H9 (cell line): ENCODE measurements around the gene ADAT3. TPM values are rescaled to one million over a fixed set of nuclear protein-coding genes. Genes with fewer than 3 reads are reported as not detected.

Experiments
- DNase-seq: peaks from one replicate; pipeline ENCODE4 v3.0.0-alpha.2; 2017
- H2AFZ ChIP-seq: one replicate; pipeline ENCODE4 v1.6.1; 2013; ENCODE audit warnings: mild to moderate bottlenecking, low read length, control low read depth, moderate library complexity
- H2AK5ac ChIP-seq: 2 replicates; pipeline ENCODE4 v1.6.1; 2013; ENCODE audit warnings: low read length, control low read depth, mixed read lengths; ENCODE audit not compliant: insufficient read length
- H2BK120ac ChIP-seq: one replicate; pipeline ENCODE4 v1.6.1; 2013; ENCODE audit warnings: low read depth, mild to moderate bottlenecking, low read length, control low read depth, inconsistent platforms; ENCODE audit not compliant: poor library complexity, severe bottlenecking
- H2BK12ac ChIP-seq: 2 replicates; pipeline ENCODE4 v1.6.1; 2013; ENCODE audit warnings: low read length, control low read depth, mixed read lengths, low read depth; ENCODE audit not compliant: insufficient read length
- H2BK15ac ChIP-seq: 2 replicates; pipeline ENCODE4 v1.6.1; 2013; ENCODE audit warnings: low read depth, low read length, control low read depth
- H2BK20ac ChIP-seq: one replicate; pipeline ENCODE4 v1.6.1; 2013; ENCODE audit warnings: low read depth, mild to moderate bottlenecking, low read length, control low read depth, inconsistent platforms; ENCODE audit not compliant: poor library complexity, severe bottlenecking
- H2BK5ac ChIP-seq: 2 replicates; pipeline ENCODE4 v1.6.1; 2013; ENCODE audit warnings: low read length, control low read depth, mixed read lengths; ENCODE audit not compliant: insufficient read length
- H3K14ac ChIP-seq: 2 replicates; pipeline ENCODE4 v1.6.1; 2013; ENCODE audit warnings: low read length, control low read depth; ENCODE audit not compliant: insufficient read depth
- H3K18ac ChIP-seq: 2 replicates; pipeline ENCODE4 v1.6.1; 2013; ENCODE audit warnings: low read depth, mild to moderate bottlenecking, mixed read lengths, low read length, control low read depth; ENCODE audit not compliant: insufficient read length
- H3K23ac ChIP-seq: 2 replicates; pipeline ENCODE4 v1.6.1; 2013; ENCODE audit warnings: low read length, control low read depth, mixed read lengths, low read depth; ENCODE audit not compliant: insufficient read length
- H3K23me2 ChIP-seq: 2 replicates; pipeline ENCODE4 v1.6.1; 2013; ENCODE audit warnings: low read depth, mild to moderate bottlenecking, mixed read lengths, low read length, control low read depth; ENCODE audit not compliant: insufficient read length, poor library complexity, severe bottlenecking
- H3K27ac ChIP-seq: 2 replicates; pipeline ENCODE4 v1.5.1; 2013; ENCODE audit warnings: low read length, control low read depth, mixed read lengths, low read depth; ENCODE audit not compliant: insufficient read length
- H3K27me3 ChIP-seq: 2 replicates; pipeline ENCODE4 v1.6.1; 2013; ENCODE audit warnings: low read length, control low read depth, inconsistent platforms; ENCODE audit not compliant: insufficient read depth
- H3K4ac ChIP-seq: 2 replicates; pipeline ENCODE4 v1.6.1; 2013; ENCODE audit warnings: low read depth, mild to moderate bottlenecking, control low read depth, inconsistent platforms, low read length, moderate library complexity
- H3K4me1 ChIP-seq: 2 replicates; pipeline ENCODE4 v1.6.1; 2013; ENCODE audit warnings: low read length, control low read depth, inconsistent platforms; ENCODE audit not compliant: insufficient read depth
- H3K4me2 ChIP-seq: 2 replicates; pipeline ENCODE4 v1.6.1; 2013; ENCODE audit warnings: low read length, control low read depth, mixed read lengths; ENCODE audit not compliant: insufficient read length, insufficient read depth
- H3K56ac ChIP-seq: 2 replicates; pipeline ENCODE4 v1.6.1; 2013; ENCODE audit warnings: low read depth, mild to moderate bottlenecking, mixed read lengths, low read length, control low read depth; ENCODE audit not compliant: insufficient read length
- H3K79me1 ChIP-seq: 2 replicates; pipeline ENCODE4 v1.6.1; 2013; ENCODE audit warnings: low read depth, mild to moderate bottlenecking, moderate library complexity, low read length, control low read depth, inconsistent platforms; ENCODE audit not compliant: insufficient read depth, poor library complexity, severe bottlenecking
- H3K79me2 ChIP-seq: 2 replicates; pipeline ENCODE4 v1.6.1; 2013; ENCODE audit warnings: low read length, control low read depth, inconsistent platforms; ENCODE audit not compliant: insufficient read depth
- H3K9ac ChIP-seq: 2 replicates; pipeline ENCODE4 v1.6.1; 2013; ENCODE audit warnings: low read length, control low read depth, mixed read lengths; ENCODE audit not compliant: insufficient read length; ENCODE audit errors: extremely low read depth
- H3K9me3 ChIP-seq: one replicate; pipeline ENCODE4 v1.6.1; 2013; ENCODE audit warnings: low read depth, low read length, inconsistent platforms; ENCODE audit not compliant: control insufficient read depth
- H3T11ph ChIP-seq: one replicate; pipeline ENCODE4 v1.6.1; 2013; ENCODE audit warnings: mild to moderate bottlenecking, low read length, control low read depth, inconsistent platforms
- H4K20me1 ChIP-seq: one replicate; pipeline ENCODE4 v1.6.1; 2013; ENCODE audit not compliant: control insufficient read depth, insufficient read length, insufficient read depth
- H4K5ac ChIP-seq: 2 replicates; pipeline ENCODE4 v1.6.1; 2013; ENCODE audit warnings: low read depth, mild to moderate bottlenecking, mixed read lengths, low read length, control low read depth; ENCODE audit not compliant: insufficient read length
- H4K8ac ChIP-seq: replicated peaks from 2 replicates; pipeline ENCODE4 v1.6.1; 2013; ENCODE audit warnings: low read length, control low read depth, mixed read lengths, low read depth; ENCODE audit not compliant: insufficient read length
- H4K91ac ChIP-seq: 2 replicates; pipeline ENCODE4 v1.6.1; 2013; ENCODE audit warnings: low read depth, mild to moderate bottlenecking, moderate library complexity, mixed read lengths, low read length, control low read depth; ENCODE audit not compliant: insufficient read length
- H3K27ac Mint-ChIP-seq, 3 experiments: 2 replicates in 2 of 3; 3 replicates in 1 of 3; pipeline ENCODE4 v1.8.0; 2020 to 2021; ENCODE audit warnings: mixed read lengths in 3 of 3, mild to moderate bottlenecking in 1 of 3, moderate library complexity in 1 of 3
- H3K27me3 Mint-ChIP-seq: 2 replicates; pipeline ENCODE4 v1.8.0; 2021; ENCODE audit warnings: low read depth, mild to moderate bottlenecking, moderate library complexity, mixed read lengths
- H3K36me3 Mint-ChIP-seq, 3 experiments: 2 replicates in 2 of 3; 3 replicates in 1 of 3; pipeline ENCODE4 v1.8.0; 2020 to 2021; ENCODE audit warnings: low read depth in 3 of 3, mixed read lengths in 3 of 3; ENCODE audit not compliant: insufficient read depth in 1 of 3
- H3K4me1 Mint-ChIP-seq, 2 experiments: 2 replicates each; pipeline ENCODE4 v1.8.0; 2020; ENCODE audit warnings: mixed read lengths in 2 of 2
- H3K4me3 Mint-ChIP-seq, 2 experiments: 2 replicates in 1 of 2; 3 replicates in 1 of 2; pipeline ENCODE4 v1.8.0; 2020 to 2021; ENCODE audit warnings: mild to moderate bottlenecking in 2 of 2, mixed read lengths in 2 of 2, moderate library complexity in 1 of 2
- H3K9me3 Mint-ChIP-seq, 2 experiments: 2 replicates in 1 of 2; 3 replicates in 1 of 2; pipeline ENCODE4 v1.8.0; 2020; ENCODE audit warnings: mild to moderate bottlenecking in 2 of 2, mixed read lengths in 2 of 2, moderate library complexity in 1 of 2
- CTCF ChIP-seq: fragments of 200-600 bp; sonication (generic); conservative IDR thresholded peaks from 3 replicates; pipeline ENCODE4 v1.8.0; 2021; ENCODE audit warnings: antibody characterized with exemption, mild to moderate bottlenecking
- WGBS: extraction: QIAGEN DNeasy Blood & Tissue Kit; methylation state at CpG from one replicate; pipeline ENCODE4 v1.1.7; 2013; ENCODE audit warnings: missing lambda C conversion rate, low lambda C conversion rate, mixed read lengths; ENCODE audit not compliant: insufficient read length; ENCODE audit errors: extremely low coverage; 5-methylcytosine and 5-hydroxymethylcytosine counted together
- total RNA-seq: library from RNA; stranded (reverse); gene quantifications from 2 replicates; pipeline ENCODE4 v1.2.1, GENCODE V29; 2021

Gene ADAT3
- total RNA-seq, 1 experiment from 2014 or later: 12.2 TPM

- Mint-ChIP-seq H3K4me1 (peaks cover 3 to 18% of the 10 kb centered on the region in 2 experiments; a peak in 3 of 4 replicates), H3K4me3 (no peak overlapping the region), H3K36me3 (peaks cover 4 to 10% (median 9%) of the 10 kb centered on the region in 3 experiments; a peak in 6 of 7 replicates), H3K9me3 (no peaks in the 10 kb centered on the region), H3K27me3 (no peaks in the 10 kb centered on the region), H3K27ac (peak overlapping the region in 1 of 3 experiments; percentile 76; a peak in 2 of 7 replicates)
- Histone ChIP-seq H2BK120ac (no peak overlapping the region), H3K27me3 (no peaks in the 10 kb centered on the region), H2BK15ac (no peak overlapping the region), H3K27ac (no peak overlapping the region), H3T11ph (no peak overlapping the region), H2BK20ac (no peak overlapping the region), H3K23ac (no peak overlapping the region), H3K4me2 (no peak overlapping the region), H2BK12ac (no peak overlapping the region), H3K18ac (no peak overlapping the region), H3K4ac (no peak overlapping the region), H3K79me1 (peaks cover 8% of the 10 kb centered on the region), H2AK5ac (no peak overlapping the region), H2AFZ (no peak overlapping the region), H3K14ac (no peak overlapping the region), H3K56ac (no peak overlapping the region), H4K91ac (no peak overlapping the region), H4K8ac (no peak overlapping the region), H3K79me2 (peaks cover 28% of the 10 kb centered on the region; the same call in 1 of the 2 replicates), H3K4me1 (no peaks in the 10 kb centered on the region), H2BK5ac (no peak overlapping the region), H3K23me2 (no peaks in the 10 kb centered on the region), H4K20me1 (peaks cover 2% of the 10 kb centered on the region), H3K9ac (no peak overlapping the region), H4K5ac (no peak overlapping the region), H3K9me3 (no peaks in the 10 kb centered on the region)
- no peak for DNase-seq
- no CpG with 5 or more reads among the region's 12 CpGs for WGBS
- TF ChIP-seq CTCF: no peak
Measured at GRCh38 chr19:1956122-1956494, 50.9 kb downstream of the ADAT3 start.
